Cortex of kidney (tissue), 1 donor: ENCODE measurements around the gene FAM241B.

Source experiments
- DNase-seq: peaks from one replicate; lab custom pipeline; 2025; lab: John Stamatoyannopoulos, UW

The FAM241B gene

GRCh38 chr10:69649786-69650550 is 19.9 kb downstream of the FAM241B start:
- no peak for DNase-seq

GRCh38 chr10:69650589-69651261 is 20.7 kb downstream of the FAM241B start:
- DNase-seq: no peak

GRCh38 chr10:69651362-69651761 is 21.3 kb downstream of the FAM241B start:
- no peak for DNase-seq

- DNase-seq: no peak
Measured at GRCh38 chr10:69652111-69652856, 22.2 kb downstream of the FAM241B start.

GRCh38 chr10:69652857-69653199 is 22.8 kb downstream of the FAM241B start:
- DNase-seq: no peak

- DNase-seq: no peak
Measured at GRCh38 chr10:69653561-69653960, 23.5 kb downstream of the FAM241B start.

GRCh38 chr10:69655124-69655867 is 25.2 kb downstream of the FAM241B start:
- DNase-seq: no peak

- DNase-seq: no peak
Measured at GRCh38 chr10:69655868-69656555, 26.0 kb downstream of the FAM241B start.

GRCh38 chr10:69656742-69657269 is 26.8 kb downstream of the FAM241B start:
- no peak for DNase-seq

- no peak for DNase-seq
Measured at GRCh38 chr10:69657430-69657829, 27.4 kb downstream of the FAM241B start.

GRCh38 chr10:69657866-69658265 is 27.8 kb downstream of the FAM241B start:
- DNase-seq: no peak

- no peak for DNase-seq
Measured at GRCh38 chr10:69659241-69660038, 29.4 kb downstream of the FAM241B start.

GRCh38 chr10:69660296-69660695 is 30.2 kb downstream of the FAM241B start:
- DNase-seq: no peak

- DNase-seq: no peak
Measured at GRCh38 chr10:69661414-69662172, 31.5 kb downstream of the FAM241B start.

- DNase-seq: no peak
Measured at GRCh38 chr10:69662173-69662877, 32.3 kb downstream of the FAM241B start.

- no peak for DNase-seq
Measured at GRCh38 chr10:69662901-69663300, 32.9 kb downstream of the FAM241B start.

- no peak for DNase-seq
Measured at GRCh38 chr10:69663369-69663947, 33.4 kb downstream of the FAM241B start.

- no peak for DNase-seq
Measured at GRCh38 chr10:69665474-69666320, 35.6 kb downstream of the FAM241B start.
